ENCODE data around the gene TBC1D32. TPM values are rescaled to one million over a fixed set of nuclear protein-coding genes. Genes with fewer than 3 reads are reported as not detected.
"Not testable (repeated sequence)": the region's sequence is repeated elsewhere in the genome, so short reads cannot be mapped to it uniquely, and the experiment has no call there.

TBC1D32 gene
- total and polyA plus RNA-seq, 2 experiments from 2014 or later: 4.7 to 9.0 TPM

DNA sequence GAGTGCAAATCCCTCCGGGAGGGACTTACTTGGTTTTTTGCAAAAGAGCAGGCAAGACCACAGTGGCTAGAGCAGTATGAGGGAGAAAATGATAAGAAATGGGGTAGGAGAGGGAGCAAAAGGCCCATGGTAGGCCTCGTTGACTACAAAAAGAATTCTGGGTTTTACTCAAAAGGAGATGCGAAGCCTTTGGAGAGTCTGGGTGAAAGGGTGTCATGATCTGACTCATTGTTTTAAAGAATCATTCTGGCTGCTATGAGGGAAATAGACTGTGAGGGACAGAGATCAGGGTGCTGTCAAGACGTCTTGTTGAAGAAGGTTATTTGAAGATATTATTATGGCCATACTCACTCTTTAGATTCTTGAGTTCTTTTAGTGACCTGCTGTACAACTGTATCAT, 13.0 kb downstream of the TBC1D32 start:
- TF ChIP-seq EZH2 (IDR thresholded peaks at IDR 0.05; ENCODE audit: insufficient read depth, poor library complexity, severe bottlenecking): no peak
- TF ChIP-seq EZH2phosphoT487 (IDR thresholded peaks at IDR 0.05; ENCODE audit: insufficient read depth, low read depth): no peak
- H3K27me3 ChIP-seq (replicated peaks; ENCODE audit: insufficient read depth): no peaks in the 10 kb centered on the region
- H3K4me2 ChIP-seq (ENCODE audit: unreplicated experiment): no peak overlapping the region
- peaks cover 3% of the 10 kb centered on the region; the same call in 1 of the 2 replicates for H3K4me1 ChIP-seq (ENCODE audit: insufficient read depth)
- in situ Hi-C loops (cut with MboI): no loop called here
- no peaks in the 10 kb centered on the region for H3K9me2 ChIP-seq (ENCODE audit: insufficient read depth)
- H3K36me3 ChIP-seq (ENCODE audit: low read depth): no peaks in the 10 kb centered on the region
- peaks cover 6% of the 10 kb centered on the region for H3K79me2 ChIP-seq (ENCODE audit: insufficient read depth)
- H3K9me3 ChIP-seq (ENCODE audit: low read depth): no peaks in the 10 kb centered on the region
- no peaks in the 10 kb centered on the region for H4K20me1 ChIP-seq (ENCODE audit: insufficient read depth)
- WGBS, 2 experiments (ENCODE audit: low coverage in 1 of 2, low lambda C conversion rate in 2 of 2, missing lambda C conversion rate in 2 of 2): 96 to 99% methylated on average over 4 of the region's 4 CpGs
- H2AFZ ChIP-seq: no peak overlapping the region
- no peak for DNase-seq
- H3K9ac ChIP-seq: no peak overlapping the region
- H3K27ac ChIP-seq: no peak overlapping the region
- no peaks in the 10 kb centered on the region for H3F3A ChIP-seq (ENCODE audit: insufficient read depth)
- no peak overlapping the region for H3K4me3 ChIP-seq

- in situ Hi-C loops (cut with MboI): no loop called here
- Histone ChIP-seq H3F3A (ENCODE audit: insufficient read depth) (no peaks in the 10 kb centered on the region), H4K20me1 (ENCODE audit: insufficient read depth) (no peaks in the 10 kb centered on the region), H3K27ac (no peak overlapping the region), H3K9ac (no peak overlapping the region; the same call in 1 of the 2 replicates), H3K36me3 (ENCODE audit: low read depth) (no peaks in the 10 kb centered on the region), H3K4me1 (ENCODE audit: insufficient read depth) (peaks cover 3% of the 10 kb centered on the region; the same call in 1 of the 2 replicates), H3K9me2 (ENCODE audit: insufficient read depth) (no peaks in the 10 kb centered on the region), H3K27me3 (replicated peaks; ENCODE audit: insufficient read depth) (no peaks in the 10 kb centered on the region), H2AFZ (peak overlapping the region; percentile 87), H3K9me3 (ENCODE audit: low read depth) (no peaks in the 10 kb centered on the region), H3K4me2 (ENCODE audit: unreplicated experiment) (peak overlapping the region; percentile 93), H3K4me3 (no peak overlapping the region), H3K79me2 (ENCODE audit: insufficient read depth) (peaks cover 1% of the 10 kb centered on the region)
- no peak for TF ChIP-seq EZH2phosphoT487 (IDR thresholded peaks at IDR 0.05; ENCODE audit: insufficient read depth, low read depth)
- TF ChIP-seq EZH2 (IDR thresholded peaks at IDR 0.05; ENCODE audit: insufficient read depth, poor library complexity, severe bottlenecking): no peak
- no peak for DNase-seq
- 87 to 93% methylated on average over 2 of the region's 2 CpGs for WGBS, 2 experiments (ENCODE audit: low coverage in 1 of 2, low lambda C conversion rate in 2 of 2, missing lambda C conversion rate in 2 of 2)
Observed at GRCh38 chr6:121319603-121320002, 14.7 kb downstream of the TBC1D32 start.

DNA sequence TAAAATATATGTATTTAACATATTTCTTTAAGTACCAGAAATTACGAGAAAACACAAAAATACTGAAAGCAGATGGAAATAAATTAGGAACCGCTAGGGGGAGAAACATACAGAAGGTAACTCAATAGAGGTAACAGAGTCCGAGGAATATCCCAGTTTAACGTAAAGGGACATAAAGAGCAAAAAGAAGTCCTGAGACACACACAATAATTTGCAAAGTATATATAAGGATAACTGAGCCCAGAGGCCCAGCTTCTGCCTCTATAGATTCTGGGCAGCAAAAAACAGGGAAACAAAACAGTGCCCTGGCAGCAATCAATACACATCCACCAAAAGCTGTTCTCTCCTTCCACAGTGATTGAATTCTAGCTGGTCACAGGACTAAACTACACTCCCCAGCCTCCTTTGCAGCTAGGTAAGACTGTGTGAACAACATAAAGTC, 15.1 kb downstream of the TBC1D32 start:
- no peak overlapping the region; the same call in 1 of the 2 replicates for H3K9ac ChIP-seq
- no peaks in the 10 kb centered on the region for H4K20me1 ChIP-seq (ENCODE audit: insufficient read depth)
- no peaks in the 10 kb centered on the region for H3K9me2 ChIP-seq (ENCODE audit: insufficient read depth)
- TF ChIP-seq EZH2 (IDR thresholded peaks at IDR 0.05; ENCODE audit: insufficient read depth, poor library complexity, severe bottlenecking) (no peak), EZH2phosphoT487 (IDR thresholded peaks at IDR 0.05; ENCODE audit: insufficient read depth, low read depth) (no peak)
- in situ Hi-C loops (cut with MboI): no loop called here
- H3K36me3 ChIP-seq (ENCODE audit: low read depth): no peaks in the 10 kb centered on the region
- H3F3A ChIP-seq (ENCODE audit: insufficient read depth): no peaks in the 10 kb centered on the region
- DNase-seq: peak; percentile 62
- H3K4me2 ChIP-seq (ENCODE audit: unreplicated experiment): peak overlapping the region; percentile 93
- H3K27ac ChIP-seq: no peak overlapping the region
- H3K27me3 ChIP-seq (replicated peaks; ENCODE audit: insufficient read depth): no peaks in the 10 kb centered on the region
- H3K79me2 ChIP-seq (ENCODE audit: insufficient read depth): no peaks in the 10 kb centered on the region
- 5% methylated on average over 4 of the region's 4 CpGs for WGBS, 2 experiments (ENCODE audit: low coverage in 1 of 2, low lambda C conversion rate in 2 of 2, missing lambda C conversion rate in 2 of 2)
- peak overlapping the region; percentile 64 for H3K4me3 ChIP-seq
- peaks cover 3% of the 10 kb centered on the region; the same call in 1 of the 2 replicates for H3K4me1 ChIP-seq (ENCODE audit: insufficient read depth)
- peak overlapping the region; percentile 87 for H2AFZ ChIP-seq
- no peaks in the 10 kb centered on the region for H3K9me3 ChIP-seq (ENCODE audit: low read depth)

DNA sequence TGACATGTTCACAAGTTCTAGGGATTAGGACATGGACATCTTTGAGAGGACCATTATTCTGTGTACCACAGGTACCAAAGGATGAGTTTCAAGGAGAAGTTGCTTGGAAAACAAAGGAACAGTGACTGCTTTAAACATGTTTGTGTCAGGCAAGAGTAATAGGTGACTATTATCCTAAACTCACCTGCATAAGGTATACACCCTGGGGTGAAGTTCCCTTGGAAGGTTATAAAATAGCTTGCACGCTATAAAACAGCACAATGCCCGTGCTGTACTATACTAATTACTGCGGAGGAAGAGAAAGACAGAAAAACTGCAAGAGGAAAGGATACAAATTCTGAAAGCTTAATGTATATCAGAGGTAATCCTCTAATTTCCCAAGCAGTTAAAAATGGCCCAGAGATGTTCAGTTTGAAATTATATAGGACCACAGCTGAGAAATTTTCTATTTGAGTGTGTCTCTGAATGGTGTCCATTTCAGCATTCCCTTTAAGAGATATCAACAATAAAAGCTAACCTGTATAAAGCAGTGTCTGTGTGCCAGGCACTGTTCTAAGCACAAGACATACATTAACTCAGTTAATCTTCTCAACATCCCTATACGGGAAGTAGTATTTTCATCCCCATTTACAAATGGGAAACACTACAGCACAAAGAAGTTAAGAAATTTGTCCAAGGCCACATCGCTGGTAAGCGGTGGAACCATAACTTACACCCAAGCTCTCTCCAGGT, 19.7 kb downstream of the TBC1D32 start:
- in situ Hi-C loops (cut with MboI): no loop called here
- WGBS, 2 experiments (ENCODE audit: low coverage in 1 of 2, low lambda C conversion rate in 2 of 2, missing lambda C conversion rate in 2 of 2): 94 to 98% methylated on average over 6 of the region's 6 CpGs

DNA sequence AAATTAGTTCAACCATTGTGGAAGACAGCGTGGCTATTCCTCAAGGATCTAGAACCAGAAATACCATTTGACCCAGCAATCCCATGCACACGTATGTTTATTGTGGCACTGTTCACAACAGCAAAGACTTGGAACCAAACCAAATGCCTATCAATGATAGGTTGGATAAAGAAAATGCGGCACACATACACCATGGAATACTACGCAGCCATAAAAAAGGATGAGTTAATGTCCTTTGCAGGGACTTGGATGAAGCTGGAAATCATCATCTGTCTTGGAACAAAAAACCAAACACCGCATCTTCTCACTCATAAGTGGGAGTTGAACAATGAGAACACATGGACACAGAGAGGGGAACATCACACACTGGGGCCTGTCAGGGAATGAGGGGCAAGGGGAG, 22.5 kb downstream of the TBC1D32 start:
- H3F3A ChIP-seq (ENCODE audit: insufficient read depth): peaks cover 10% of the 10 kb centered on the region; the same call in 1 of the 2 replicates
- H4K20me1 ChIP-seq (ENCODE audit: insufficient read depth); H3K79me2 ChIP-seq (ENCODE audit: insufficient read depth); in situ Hi-C loops (cut with MboI); H2AFZ ChIP-seq; H3K4me2 ChIP-seq (ENCODE audit: unreplicated experiment); H3K27ac ChIP-seq; H3K9me2 ChIP-seq (ENCODE audit: insufficient read depth); H3K9ac ChIP-seq; H3K36me3 ChIP-seq (ENCODE audit: low read depth); DNase-seq; H3K9me3 ChIP-seq (ENCODE audit: low read depth); H3K27me3 ChIP-seq (replicated peaks; ENCODE audit: insufficient read depth); H3K4me3 ChIP-seq: not testable (repeated sequence)
- peaks cover 15% of the 10 kb centered on the region for H3K4me1 ChIP-seq (ENCODE audit: insufficient read depth)
- WGBS, 2 experiments (ENCODE audit: low coverage in 1 of 2, low lambda C conversion rate in 2 of 2, missing lambda C conversion rate in 2 of 2): 82 to 85% methylated on average over 5 of the region's 5 CpGs

More for the DNA sequence above, 19.7 kb downstream of the TBC1D32 start:
- no peak for DNase-seq
- Histone ChIP-seq H3K4me2 (ENCODE audit: unreplicated experiment) (no peak overlapping the region), H3K4me1 (ENCODE audit: insufficient read depth) (peaks cover 14% of the 10 kb centered on the region), H3K36me3 (ENCODE audit: low read depth) (no peaks in the 10 kb centered on the region), H3K79me2 (ENCODE audit: insufficient read depth) (no peaks in the 10 kb centered on the region), H3K9me2 (ENCODE audit: insufficient read depth) (no peaks in the 10 kb centered on the region), H2AFZ (no peak overlapping the region), H3K9ac (no peak overlapping the region), H3K9me3 (ENCODE audit: low read depth) (no peaks in the 10 kb centered on the region), H3K27ac (no peak overlapping the region), H3K4me3 (no peak overlapping the region), H3F3A (ENCODE audit: insufficient read depth) (peaks cover 8% of the 10 kb centered on the region; the same call in 1 of the 2 replicates), H3K27me3 (replicated peaks; ENCODE audit: insufficient read depth) (no peaks in the 10 kb centered on the region), H4K20me1 (ENCODE audit: insufficient read depth) (no peaks in the 10 kb centered on the region)
- TF ChIP-seq EZH2phosphoT487 (IDR thresholded peaks at IDR 0.05; ENCODE audit: insufficient read depth, low read depth) (no peak), EZH2 (IDR thresholded peaks at IDR 0.05; ENCODE audit: insufficient read depth, poor library complexity, severe bottlenecking) (no peak)

All from GM23248 (cell line).